ENCODE measurements around the gene GRID2IP.
"Not testable (repeated sequence)": the region's sequence is repeated elsewhere in the genome, so short reads cannot be mapped to it uniquely, and the experiment has no call there.

Gene GRID2IP

DNA sequence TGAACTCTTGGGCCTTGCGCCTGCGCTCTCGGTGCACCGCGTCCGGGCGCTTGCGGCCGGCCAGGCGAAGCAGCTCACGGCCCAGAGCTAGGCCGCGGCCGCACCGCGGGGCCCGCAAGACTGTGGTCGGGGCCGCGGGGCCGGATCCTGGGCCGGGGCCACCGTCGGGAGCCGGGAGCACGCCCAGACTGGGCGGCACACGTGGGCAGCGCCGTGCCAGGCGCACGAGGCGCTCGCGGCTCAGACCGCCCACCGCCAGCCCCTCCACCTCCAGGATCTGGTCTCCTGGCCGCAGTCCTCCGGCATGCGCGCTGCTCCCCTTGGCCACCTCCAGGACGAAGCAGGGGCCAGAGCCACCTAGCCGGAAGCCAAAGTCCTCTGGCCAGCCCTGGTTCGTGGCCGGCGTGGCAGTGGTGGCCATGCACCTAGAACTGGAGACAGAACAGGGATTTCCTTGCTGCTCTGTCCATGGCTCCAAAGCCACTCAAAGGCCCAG is at the start of gene GRID2IP:
Gene GRID2IP, minus strand, starts transcription at position 446 of the 496 bp plus-strand sequence. Its CDS starts 25 bp downstream, at position 421.
- no peak for DNase-seq (ENCODE audit: low spot score)

DNA sequence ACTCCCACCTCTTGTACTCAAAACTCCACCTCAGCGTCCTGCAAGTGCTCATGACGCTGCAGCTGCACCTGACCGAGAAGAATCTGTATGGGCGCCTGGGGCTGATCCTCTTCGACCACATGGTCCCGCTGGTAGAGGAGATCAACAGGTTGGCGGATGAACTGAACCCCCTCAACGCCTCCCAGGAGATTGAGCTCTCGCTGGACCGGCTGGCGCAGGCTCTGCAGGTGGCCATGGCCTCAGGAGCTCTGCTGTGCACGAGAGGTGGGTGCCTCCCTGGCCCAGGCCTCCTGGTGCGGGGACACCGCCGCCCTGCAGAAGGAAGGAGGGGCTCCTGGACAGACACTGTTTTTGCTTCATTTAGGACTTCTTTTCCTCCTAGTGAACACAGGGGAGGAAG is 48.8 kb upstream of the GRID2IP start:
- no peak for DNase-seq (ENCODE audit: low spot score)

GRCh38 chr7:6590645-6591110 is 39.4 kb upstream of the GRID2IP start:
- DNase-seq (ENCODE audit: low spot score) = no peak

- DNase-seq (ENCODE audit: low spot score) = peak; percentile 89
Measured at GRCh38 chr7:6589829-6590644, 38.8 kb upstream of the GRID2IP start, which contains the start of gene INTS15. TSS of gene INTS15 (plus strand) at chr7:6590021. CDS start at chr7:6590284, 263 bp downstream.

DNA sequence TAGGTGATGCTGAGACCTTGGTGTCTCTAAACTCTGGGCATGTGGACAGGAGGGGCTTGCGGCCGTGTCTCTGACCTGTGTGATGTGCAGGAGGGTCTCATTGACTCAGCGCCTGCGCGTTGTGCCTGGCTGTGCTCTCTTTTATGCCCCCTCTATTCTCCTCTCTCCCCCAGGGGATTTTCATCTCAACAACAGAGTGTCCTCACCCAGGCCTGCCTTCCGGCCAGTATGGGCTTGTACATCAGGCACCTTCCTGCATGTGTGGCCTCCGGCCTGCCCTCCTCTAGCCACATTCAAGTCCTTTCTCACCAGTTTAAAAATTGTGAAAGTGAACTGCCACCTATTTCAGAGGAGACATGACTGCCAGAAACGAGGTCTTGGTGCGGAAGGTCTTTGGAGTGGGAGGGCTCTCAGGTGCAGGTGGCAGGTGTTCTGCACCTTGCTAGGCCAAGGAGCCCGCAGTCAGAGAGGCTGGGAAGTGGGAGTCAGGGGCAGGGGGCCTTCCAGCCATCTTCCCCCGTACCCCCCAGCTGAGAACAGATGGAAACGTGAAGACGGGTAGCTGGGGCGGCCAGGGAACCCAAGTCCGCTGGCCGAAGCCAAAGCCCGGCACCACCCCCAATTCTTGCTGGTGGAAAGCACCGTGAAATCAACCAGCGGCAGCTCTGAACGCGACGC is 38.0 kb upstream of the GRID2IP start:
- DNase-seq (ENCODE audit: low spot score) = no peak

DNA sequence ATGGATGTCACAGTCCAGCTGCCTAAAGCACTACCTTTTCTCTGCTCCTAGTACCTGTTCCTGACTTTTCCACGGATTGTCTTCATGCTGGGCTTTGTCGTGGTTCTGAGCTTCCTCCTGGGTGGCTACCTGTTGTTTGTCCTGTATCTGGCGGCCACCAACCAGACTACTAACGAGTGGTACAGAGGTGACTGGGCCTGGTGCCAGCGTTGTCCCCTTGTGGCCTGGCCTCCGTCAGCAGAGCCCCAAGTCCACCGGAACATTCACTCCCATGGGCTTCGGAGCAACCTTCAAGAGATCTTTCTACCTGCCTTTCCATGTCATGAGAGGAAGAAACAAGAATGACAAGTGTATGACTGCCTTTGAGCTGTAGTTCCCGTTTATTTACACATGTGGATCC is 37.3 kb upstream of the GRID2IP start:
- DNase-seq (ENCODE audit: low spot score) = no peak

DNA sequence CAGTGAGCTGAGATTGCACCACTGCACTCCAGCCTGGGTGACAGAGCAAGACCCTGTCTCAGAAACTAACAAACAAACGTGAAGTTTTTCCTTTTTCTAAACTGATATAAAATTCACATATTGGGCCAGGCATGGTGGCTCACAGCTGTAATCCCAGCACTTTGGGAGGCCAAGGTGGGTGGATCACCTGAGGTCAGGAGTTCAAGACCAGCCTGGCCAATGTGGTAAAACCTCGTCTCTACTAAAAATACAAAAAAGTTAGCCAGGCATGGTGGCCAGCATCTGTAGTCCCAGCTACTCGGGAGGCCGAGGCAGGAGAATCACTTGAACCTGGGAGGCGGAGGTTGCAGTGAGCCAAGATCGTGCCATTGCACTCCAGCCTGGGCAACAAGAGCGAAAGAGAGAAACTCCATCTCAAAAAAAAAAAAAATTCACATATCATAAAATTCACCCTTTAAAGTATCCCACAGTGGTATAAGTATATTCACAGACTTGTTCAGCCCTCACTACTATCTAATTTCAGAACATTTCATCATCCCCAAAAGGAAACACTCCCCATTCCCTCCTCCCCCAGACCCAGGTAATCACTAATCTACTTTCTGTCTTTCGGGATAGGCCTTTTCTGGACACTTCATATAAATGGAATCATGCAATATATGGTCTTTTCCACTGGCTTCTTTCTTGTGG is 34.6 kb upstream of the GRID2IP start:
- DNase-seq (ENCODE audit: low spot score) = not testable (repeated sequence)

DNA sequence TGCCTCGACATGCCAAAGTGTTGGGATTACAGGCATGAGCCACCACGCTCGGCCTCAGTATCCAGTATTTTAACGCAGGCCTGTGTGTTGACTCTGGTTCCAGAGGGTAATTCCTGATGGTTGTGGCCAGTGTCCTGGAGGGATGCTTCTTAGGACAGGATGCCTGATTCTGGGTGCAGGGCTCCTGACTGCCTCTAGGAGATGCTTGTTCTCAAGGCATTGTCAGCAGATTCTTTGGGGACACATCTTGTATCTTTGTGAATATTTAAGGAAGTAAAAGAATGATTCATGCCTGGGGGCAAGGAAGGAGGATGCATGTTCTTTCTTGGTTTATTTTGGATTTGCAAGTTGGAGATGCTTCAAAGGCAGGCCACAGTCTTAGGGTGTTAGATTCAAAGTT is 28.2 kb upstream of the GRID2IP start:
- no peak for DNase-seq (ENCODE audit: low spot score)

GRCh38 chr7:6578114-6579084 is 27.1 kb upstream of the GRID2IP start:
- DNase-seq (ENCODE audit: low spot score) = no peak

DNA sequence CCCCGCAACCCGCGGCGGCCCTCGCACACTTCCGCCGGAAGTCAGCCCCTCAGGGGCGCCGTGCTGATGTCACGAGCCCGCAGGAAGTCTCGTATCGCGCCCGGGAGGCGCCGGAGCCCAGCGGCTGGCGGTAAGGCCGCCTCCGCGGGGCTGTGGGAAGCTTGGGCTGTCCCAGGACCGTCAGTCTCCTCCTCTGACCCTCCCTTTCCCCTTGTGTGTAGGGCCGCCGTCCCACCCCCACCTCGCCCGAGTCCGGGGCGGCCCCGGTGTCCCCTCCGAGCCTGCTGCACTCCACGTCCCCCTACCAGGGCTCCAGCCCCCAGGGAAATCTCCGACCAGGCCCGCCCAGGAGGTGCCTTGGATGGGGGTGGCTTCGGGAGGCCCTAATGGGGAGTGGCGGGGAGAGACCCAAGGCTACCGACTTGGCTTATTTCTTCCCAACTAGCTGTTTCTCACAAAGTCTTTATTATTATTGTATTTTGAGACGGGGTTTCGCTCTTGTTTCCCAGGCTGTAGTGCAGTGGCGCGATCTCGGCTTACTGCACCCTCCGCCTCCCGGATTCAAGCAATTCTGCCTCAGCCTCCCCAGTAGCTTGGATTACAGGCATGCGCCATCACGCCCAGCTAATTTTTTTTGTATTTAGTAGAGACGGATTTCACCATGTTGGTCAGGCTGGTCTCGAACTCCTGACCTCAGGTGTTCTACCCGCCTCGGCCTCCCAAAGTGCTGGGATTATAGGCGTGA is 26.3 kb upstream of the GRID2IP start, which contains the start of gene ZDHHC4:
Gene ZDHHC4, plus strand, starts transcription at position 86 of the 745 bp plus-strand sequence. CDS start 3,108 bp downstream, outside the sequence.
- DNase-seq (ENCODE audit: low spot score) = peak; percentile 83

DNA sequence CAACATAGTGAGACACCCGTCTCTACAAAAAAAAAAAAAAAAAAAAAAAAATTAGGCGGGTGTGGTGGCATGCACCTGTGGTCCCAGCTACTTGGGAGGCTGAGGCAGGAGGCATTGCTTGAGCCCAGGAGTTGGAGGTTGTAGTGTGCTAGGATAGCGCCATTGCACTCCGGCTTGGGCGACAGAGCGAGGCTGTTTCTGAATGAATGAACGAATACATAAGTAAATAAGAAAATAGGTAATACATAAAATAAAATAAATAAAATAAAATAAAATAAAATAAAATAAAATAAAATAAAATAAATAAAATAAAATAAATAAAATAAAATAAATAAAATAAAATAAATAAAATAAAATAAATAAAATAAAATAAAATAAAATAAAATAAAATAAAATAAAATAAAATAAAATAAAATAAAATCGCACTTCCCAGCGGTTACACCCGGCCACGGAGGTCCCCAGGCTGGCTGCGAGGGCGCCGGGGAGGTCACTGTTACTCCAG is 25.7 kb upstream of the GRID2IP start:
- DNase-seq (ENCODE audit: low spot score) = not testable (repeated sequence)

DNA sequence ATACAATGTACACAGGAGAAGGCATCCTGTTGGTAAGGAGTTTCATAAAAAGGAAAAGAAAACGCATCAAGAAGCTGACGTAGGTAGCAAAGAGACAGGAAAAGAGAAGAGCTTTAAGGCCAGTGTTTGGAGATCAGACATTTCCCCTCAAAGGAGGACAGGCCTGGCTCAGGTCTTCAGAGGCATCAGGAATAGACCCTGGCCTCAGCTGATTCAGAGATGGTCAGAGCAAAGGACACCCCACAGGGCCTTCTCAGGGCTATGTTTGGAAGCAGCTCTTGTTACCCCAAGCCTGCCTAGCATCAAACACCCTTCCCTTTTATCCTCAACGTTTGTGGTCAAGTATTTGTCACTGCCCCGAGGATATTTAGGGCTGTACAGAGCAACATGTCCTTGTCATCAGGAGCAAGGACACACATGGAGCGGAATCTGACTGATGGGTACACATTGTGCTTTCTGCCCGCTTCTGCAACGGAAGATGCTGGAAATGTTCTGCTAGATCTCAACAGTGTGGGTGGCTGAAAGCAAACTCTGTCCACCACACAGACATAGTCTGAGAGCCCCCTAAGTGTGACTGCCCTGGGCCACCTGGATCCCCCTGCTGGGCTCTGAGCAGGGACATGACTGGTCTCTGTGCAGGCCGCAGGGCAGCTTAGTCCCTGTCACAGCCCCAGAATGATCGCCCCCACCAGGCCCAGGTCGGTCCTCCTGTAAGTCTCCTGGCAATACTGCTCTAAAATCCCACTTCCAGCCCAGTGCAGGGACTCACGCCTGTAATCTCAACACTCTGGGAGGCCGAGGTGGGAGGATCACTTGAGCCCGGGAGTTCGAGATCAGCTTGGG is 25.0 kb upstream of the GRID2IP start:
- DNase-seq (ENCODE audit: low spot score) = no peak

- no peak for DNase-seq (ENCODE audit: low spot score)
Measured at GRCh38 chr7:6575281-6576023, 24.2 kb upstream of the GRID2IP start.

- DNase-seq (ENCODE audit: low spot score) = no peak
Measured at GRCh38 chr7:6571160-6571779, 20.0 kb upstream of the GRID2IP start.

DNA sequence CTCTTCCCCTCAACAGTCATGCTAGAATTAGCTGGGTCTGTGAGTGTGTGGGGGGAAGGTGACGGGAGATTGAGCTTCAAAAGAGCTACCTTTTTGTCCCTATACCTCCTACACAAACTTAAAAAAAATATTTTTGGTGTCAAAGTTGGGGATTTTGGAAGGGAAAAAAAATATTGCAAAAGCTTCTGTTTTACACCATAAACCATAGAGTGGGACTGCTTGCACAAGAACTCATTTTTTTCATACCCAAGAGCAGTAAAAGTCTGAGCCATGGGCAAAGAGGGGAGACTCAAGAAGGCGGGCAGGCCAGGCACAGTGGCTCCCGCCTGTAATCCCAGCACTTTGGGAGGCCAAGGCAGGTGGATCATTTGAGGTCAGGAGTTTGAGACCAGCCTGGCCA is 16.6 kb upstream of the GRID2IP start:
- DNase-seq (ENCODE audit: low spot score) = no peak

DNA sequence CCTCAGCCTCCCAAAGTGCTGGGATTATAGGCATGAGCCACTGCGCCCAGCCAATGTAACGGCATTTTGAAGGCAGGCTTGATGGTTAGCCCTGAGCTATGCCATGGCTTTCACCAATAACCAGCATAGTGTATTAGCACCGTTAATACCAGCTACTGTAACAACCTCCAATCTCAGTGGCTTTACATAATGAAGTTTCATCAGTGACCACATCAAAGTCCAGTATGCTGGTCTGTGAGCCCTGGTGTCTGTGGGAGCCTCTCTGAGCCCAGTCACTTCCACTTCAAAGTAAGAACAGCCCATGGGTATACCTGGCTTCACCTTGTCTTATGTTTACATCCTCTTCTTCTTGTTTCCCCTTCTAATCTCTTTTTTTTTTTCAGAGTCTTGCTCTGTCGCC is 14.4 kb upstream of the GRID2IP start:
- DNase-seq (ENCODE audit: low spot score) = no peak

DNA sequence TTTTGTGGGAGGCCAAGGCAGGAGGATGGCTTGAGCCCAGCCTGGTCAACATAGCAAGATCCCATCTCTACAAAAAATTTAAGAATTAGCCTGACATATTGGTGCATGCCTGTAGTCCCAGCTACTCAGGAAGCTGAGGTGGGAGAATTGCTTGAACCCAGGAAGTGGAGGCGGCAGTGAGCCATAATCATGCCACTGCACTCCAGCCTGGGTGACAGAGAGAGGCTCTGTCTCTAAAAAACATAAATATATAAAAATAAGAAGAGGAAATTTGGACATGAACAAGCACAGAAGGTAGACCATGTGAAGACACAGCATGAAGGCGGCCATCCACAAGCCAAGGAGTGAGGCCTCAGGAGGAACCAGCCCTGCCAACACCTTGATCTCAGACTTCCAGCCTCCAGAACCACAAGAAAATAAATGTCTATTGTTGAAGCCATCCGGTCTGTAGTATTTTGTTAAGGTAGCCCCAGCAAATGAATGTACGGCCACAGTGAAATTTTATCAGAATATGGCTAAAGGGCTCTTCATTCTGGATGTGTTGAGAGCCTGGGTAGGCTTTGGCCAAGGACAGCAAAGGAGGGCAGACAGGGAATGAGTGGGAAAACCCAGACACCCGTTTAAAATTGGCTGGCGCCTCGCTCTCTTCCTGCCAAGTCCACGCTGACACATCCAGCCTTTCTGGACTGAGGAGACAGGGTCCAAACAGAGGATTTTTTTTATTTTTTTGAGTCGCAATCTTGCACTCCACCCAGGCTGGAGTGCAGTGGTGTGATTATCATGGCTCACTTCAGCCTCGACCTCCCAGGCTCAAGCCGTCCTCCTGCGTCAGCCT is 12.9 kb upstream of the GRID2IP start:
- DNase-seq (ENCODE audit: low spot score) = no peak
